GM23248 (cell line): ENCODE data around the gene EIF2B4.

Experiments
- EZH2 ChIP-seq: fragments of 200-600 bp; sonication (generic); IDR thresholded peaks from 2 replicates; pipeline ENCODE4 v1.6.1; 2018; ENCODE audit warnings: antibody characterized with exemption, mild to moderate bottlenecking; ENCODE audit not compliant: insufficient read depth, poor library complexity, severe bottlenecking
- EZH2phosphoT487 ChIP-seq: fragments of 200-600 bp; sonication (generic); IDR thresholded peaks from 2 replicates; pipeline ENCODE4 v1.6.1; 2018; ENCODE audit warnings: antibody characterized with exemption, moderate library complexity, mild to moderate bottlenecking, low read depth; ENCODE audit not compliant: insufficient read depth

GRCh38 chr2:27315122-27315521 is 55.0 kb downstream of the EIF2B4 start:
- TF ChIP-seq EZH2, result no peak
- TF ChIP-seq EZH2phosphoT487, result no peak
